ENCODE data around the gene NOS1AP.

DNA sequence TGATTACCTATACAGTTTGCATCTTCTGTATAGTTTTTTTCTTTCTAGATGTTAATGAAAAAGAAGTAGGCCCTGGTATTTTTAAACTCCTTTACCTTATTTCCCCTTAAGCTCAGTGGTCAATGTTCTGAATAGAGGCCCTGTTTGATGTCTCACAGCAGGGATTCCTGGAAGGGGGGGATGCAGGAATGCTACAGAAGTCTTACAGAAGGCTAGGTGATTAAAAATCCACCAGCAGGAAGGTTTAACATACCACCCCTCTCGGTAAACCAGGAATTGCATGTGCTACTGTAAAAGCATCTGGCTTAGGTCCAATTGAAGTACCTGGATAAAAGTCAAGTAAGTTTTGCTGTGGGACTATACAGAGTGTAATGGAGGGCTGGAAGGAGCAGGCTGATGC lies 78.3 kb downstream of the NOS1AP start:
- no peak for TF ChIP-seq POLR2A (IDR thresholded peaks at IDR 0.05)
- TF ChIP-seq, protein P1, sequence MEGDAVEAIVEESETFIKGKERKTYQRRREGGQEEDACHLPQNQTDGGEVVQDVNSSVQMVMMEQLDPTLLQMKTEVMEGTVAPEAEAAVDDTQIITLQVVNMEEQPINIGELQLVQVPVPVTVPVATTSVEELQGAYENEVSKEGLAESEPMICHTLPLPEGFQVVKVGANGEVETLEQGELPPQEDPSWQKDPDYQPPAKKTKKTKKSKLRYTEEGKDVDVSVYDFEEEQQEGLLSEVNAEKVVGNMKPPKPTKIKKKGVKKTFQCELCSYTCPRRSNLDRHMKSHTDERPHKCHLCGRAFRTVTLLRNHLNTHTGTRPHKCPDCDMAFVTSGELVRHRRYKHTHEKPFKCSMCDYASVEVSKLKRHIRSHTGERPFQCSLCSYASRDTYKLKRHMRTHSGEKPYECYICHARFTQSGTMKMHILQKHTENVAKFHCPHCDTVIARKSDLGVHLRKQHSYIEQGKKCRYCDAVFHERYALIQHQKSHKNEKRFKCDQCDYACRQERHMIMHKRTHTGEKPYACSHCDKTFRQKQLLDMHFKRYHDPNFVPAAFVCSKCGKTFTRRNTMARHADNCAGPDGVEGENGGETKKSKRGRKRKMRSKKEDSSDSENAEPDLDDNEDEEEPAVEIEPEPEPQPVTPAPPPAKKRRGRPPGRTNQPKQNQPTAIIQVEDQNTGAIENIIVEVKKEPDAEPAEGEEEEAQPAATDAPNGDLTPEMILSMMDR (IDR thresholded peaks at IDR 0.05): no peak
